HG02642 (cell line): Measurements from ENCODE around the gene DNAH7.
A peak's percentile ranks its signal among the peaks of the same experiment; 100 is the strongest.

Source experiments
- ATAC-seq: cut with Tn5 transposase; IDR thresholded peaks from one replicate; pipeline ENCODE4 v1.9.1; 2021; ENCODE audit warnings: mild to moderate bottlenecking; ENCODE audit not compliant: unreplicated experiment, poor library complexity

DNAH7 gene

DNA sequence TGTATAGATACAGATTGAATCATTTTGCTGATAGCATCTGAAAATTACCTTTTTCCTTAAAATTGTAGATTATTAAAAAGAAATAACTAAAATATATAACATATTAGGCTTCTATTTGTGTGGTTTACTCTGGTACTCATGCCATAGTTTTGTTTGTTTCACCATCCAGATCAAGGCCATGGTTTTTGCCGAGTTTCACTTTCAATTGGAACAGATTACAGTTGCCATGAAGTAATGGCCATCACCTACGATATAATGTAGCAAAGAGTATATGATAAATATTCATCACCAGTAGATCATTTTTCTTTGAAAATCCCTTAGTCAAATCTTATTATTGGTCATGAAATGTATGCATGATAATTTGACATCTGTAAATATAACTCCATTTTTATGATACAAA is 11.9 kb upstream of the DNAH7 start:
- ATAC-seq = no peak

DNA sequence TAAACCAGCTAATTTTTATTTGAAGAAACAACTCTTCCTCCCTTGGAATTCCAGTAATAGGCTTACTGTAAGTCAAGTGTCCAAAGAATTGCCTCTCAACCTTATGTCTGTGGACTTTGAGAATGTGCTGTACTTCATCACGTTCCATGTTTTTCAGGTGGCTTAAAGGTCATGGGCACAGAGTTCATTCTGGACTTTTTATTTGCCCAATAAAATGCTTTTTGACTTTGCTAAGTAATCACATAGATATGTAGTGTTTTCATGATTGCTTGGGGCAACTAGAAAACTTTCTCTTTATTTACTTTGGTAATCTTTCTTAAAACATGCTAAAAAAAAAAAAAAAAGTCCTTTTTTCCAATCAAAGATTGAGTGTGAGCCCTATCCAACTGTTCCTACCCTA is 10.4 kb upstream of the DNAH7 start:
- no peak for ATAC-seq

DNA sequence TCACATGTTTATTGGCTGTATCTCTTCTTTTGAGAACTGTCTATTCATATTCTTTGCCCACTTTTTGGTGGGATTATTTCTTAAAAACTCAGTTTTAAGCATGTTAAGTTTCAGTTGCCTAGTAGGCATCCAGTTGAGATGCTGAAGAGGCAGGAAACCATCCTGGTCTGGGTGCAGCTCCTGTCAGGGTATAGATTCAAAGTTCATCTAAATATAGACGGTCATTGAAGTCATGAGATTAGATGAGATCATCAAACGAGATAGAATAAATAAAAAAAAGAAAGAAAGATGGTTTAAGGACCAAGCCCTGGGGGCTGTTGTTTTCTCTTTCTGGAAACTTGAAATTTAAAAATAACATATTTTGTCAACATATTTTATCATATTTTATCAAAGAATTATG is 9.2 kb upstream of the DNAH7 start:
- no peak for ATAC-seq

DNA sequence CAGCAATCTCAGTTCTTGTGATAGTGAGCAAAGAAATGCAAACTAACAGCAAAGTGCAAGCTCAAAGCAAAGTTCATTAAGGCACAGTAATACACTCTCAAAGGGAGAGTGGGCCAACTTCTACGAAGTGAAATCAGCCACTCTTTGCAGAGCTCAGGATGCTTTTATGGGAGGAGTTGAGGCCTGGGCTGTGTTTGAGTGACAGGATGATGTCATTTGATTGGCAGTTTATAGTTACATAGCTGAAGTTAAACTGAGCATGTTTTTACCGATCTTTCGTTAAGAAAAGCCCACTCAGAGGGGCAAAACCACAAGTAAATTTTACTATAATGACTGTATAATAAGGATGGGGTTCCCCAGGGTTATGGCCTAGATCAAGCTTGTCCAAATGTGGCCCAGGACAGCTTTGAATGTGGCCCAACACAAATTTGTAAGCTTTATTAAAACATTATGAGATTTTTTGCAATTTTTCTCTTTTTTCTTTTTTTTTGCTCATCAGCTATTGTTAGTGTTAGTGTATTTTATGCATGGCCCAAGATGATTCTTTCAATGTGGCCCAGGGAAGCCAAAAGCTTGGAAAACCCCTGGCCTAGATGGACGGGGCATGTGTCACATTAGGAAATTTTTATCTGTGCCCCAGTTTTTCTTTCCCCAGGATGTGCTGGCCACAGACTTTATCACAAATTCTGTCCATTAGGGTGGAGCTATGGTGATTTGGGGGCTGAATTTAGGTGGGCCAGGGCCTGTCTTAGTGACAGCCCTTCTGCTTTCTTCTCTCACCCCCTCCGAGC is 8.3 kb upstream of the DNAH7 start:
- no peak for ATAC-seq

DNA sequence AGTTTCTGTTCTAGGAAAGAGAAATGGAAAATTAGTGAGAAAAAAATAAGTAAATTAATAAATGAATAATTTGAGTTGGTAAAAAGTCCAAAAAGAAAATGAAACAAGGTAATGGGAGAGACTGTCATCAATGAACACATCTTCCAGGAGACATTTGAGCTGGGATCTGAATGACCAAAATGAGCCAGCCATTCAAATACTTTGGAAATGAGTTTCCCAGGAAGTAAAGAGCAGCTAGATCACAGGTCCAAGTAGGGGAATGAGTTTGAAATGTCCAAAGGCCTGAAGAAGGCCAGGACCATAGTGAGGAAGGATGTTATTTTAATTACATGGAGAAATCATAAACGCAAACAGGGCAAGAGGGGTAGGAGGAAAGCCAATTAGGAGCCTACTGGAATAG is 6.6 kb upstream of the DNAH7 start:
- no peak for ATAC-seq

DNA sequence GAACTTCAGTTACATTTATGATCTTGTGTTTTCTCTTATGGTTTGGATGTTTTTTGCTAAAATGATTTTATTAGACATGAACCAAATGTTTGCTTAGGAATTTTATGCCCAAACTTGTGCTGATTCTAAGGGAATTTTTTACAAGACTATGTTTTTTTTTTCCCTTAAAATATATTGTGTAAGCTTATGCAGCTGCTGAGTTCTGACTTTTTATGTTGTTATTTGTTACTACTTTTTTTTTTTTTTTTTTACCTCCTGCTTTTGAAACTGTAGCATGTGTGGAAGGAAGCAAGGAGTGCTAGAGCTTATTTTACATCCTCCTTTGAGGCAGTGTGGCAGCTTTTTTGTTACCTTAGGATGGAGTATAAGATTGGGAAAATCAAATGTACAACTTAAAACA is 6.0 kb upstream of the DNAH7 start:
- ATAC-seq = no peak

DNA sequence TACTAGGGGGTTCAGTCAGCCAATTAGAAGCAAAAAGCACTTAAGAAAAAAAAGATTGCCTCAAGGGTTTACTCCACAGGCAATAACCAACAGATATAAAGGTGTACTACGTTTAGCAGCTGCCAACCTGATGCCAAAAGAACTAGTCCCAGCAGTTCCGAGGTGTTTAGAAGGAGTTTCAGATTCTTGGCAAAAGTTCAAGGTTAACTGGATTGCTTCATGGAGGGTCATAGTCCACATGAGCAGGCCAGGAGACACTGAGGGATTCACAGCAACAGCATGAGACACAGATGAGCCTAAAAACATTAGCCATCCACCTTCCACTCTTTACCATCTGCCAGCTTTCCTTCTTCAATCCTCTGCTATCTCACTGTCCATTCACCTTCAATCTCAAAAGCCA is 4.9 kb upstream of the DNAH7 start:
- ATAC-seq = no peak

DNA sequence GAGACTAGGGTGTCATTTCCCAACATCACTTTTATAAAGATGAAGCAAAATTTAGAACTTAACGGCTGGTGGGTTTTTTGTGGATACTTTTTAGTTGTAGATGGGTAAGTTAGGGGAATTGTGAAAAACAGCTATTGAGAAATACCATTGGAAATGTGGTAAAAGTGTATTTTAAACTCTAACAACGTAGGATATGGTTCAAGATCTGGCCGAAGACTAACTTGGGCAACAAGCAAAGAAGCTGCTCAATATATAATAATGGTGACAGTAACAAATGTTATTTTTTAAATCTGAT is 1.6 kb downstream of the DNAH7 start:
- ATAC-seq = no peak

DNA sequence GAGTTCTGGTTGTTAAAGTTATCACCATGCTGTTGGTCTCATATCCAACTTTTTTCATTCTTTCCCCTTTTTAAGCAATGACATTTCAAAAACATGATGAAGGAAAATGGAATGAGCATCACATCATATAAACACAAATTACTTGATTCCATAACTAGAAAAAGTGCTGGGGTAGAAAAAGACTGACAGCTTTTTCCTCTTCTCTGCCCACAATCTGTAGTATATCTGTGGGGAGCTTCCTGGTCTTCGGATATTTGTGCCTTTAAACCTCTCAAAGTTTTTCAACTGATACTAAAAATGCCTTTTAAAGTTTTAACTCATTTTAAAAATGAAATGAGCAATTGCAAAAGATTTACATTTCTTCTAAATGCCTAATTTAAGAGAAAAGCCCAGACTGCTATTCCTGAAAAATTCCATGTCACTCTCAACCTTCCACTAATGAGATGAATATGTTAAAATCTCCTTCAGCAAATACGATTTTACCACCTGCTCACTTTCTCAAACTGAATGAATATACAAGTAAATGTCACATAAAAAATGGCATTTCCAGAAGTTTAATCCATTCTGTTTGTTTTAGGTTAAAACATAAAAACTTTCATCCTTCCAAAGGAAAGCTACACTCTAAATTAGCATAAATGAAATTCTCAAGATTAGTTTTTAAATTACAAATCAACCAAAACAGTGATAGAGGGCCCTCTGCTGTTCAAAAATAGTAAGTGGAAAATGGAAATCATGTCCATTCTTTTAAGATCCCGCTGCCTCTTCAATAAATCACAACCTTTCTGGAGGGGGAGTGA is 2.1 kb downstream of the DNAH7 start:
- ATAC-seq = no peak

DNA sequence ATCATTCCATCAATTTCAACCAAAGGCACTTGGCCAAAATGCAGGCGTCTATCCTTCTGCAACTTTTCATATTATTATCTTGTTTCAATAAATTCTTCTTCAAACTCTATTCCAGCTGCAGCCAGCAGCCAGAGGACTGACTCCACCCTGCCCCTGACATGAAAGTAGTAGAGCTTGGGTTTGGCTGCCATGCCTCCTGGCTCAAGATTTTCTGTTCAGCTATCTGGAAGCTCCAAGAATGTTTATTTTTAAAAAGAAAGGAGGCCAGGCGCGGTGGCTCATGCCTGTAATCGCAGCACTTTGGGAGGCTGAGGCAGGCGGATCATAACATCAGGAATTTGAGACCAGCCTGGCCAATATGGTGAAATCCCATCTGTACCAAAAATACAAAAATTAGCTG is 4.9 kb downstream of the DNAH7 start:
- ATAC-seq = no peak

DNA sequence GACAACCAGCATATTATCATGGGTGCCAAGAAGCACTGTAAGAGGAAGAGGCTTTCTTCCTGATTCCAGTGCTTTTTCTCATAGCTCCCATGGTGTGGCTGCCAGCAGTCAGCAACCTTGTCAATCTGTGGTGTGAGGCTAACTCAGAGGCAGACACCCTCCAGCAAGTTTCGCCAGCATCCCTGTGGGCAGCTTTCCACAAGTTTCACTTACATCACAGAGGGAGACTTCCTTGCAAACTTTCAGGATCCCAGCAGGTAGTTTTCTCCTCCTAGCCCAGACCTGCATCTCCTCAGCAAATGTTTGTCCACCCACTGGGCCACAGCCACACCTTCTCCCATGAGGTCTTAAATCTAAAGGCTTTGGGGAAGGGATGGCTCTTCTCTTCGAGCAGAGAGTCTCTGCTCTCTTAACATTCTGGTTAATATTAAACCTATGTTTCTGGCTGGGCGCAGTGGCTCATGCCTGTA is 9.1 kb downstream of the DNAH7 start:
- ATAC-seq = no peak

DNA sequence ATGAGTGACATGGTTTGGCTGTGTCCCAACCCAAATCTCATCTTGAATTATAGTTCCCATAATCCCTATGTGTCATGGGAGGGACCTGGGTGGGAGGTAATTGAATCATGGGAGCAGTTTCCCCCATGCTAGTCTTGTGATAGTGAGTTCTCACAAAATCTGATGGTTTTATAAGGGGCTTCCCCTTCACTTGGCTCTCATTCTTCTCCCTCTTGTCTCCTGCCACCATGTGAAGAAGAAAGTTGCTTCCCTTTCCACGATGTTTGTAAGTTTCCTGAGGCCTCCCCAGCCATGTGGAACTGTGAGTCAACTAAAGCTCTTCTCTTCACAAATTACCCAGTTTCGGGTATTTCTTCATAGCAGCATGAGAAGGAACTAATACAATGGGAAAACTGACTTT is 14.0 kb downstream of the DNAH7 start:
- ATAC-seq = no peak

DNA sequence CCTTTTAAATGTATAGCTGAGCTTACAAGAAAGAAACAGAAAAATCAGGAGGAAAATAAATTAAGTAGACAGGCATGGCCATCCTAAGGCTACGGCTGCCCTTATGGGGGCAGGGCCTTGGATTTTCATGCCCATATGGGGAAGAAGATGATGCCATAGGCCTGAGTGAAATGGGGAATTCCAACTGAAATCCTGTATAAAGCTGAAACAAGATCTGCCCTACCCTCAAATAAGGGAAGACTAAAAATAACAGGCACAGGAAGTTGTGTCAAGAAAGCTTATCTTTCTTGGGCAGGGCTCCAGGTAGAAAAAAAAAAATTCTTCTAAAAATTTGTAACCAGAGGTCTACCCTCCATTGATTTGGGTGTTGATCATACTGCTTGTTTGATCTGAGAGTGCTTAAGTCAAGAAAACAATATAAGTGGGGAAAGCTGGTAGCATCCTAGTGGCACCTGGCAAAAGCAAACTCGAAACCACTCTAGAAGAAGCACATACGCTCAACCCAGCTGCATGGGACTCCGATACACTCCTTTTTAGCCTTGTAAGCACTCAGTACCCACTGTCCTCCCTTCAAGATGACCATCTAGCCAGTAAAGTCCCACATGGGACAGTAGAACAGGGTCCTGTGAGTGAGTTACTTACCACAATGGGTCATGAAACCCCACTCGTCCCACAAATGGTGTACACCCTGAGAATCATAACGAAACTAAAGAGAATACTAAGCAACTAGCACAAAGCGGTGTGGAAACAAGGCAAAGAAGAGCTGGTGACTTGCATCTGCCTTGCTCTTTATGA is 22.3 kb downstream of the DNAH7 start:
- ATAC-seq = peak; percentile 78

DNA sequence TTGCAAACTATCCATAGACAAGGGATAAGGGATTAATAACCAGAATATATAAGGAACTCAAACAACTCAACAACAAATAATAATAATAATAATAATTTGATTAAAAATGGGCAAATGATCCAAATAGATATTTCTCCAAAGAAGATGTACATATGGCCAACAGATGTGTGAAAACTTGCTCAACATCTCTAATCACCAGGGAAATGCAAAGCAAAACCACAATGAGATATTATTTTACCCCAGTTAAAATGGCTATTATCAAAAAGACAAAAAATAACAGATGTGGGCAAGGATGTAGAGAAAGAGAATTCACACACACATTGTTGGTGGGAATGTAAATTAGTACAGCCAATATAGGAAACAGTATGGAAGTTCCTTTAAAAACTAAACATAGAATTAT is 26.9 kb downstream of the DNAH7 start:
- no peak for ATAC-seq

DNA sequence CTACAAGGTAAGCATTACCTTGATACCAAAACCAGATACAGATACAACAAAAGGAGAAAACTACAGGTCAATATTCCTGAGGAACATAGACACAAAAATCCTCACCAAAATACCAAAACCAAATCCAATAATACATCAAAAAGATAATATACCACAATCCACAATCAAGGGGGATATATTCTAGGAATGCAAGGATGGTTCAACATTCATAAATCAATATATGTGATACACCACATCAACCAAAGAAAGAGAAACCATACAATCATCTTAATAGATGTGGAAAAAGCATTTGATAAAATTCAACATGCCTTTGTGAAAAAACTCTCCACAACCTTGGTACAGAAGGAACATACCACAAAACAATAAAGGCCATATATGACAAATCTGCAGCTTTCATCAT is 28.4 kb downstream of the DNAH7 start:
- ATAC-seq = no peak

DNA sequence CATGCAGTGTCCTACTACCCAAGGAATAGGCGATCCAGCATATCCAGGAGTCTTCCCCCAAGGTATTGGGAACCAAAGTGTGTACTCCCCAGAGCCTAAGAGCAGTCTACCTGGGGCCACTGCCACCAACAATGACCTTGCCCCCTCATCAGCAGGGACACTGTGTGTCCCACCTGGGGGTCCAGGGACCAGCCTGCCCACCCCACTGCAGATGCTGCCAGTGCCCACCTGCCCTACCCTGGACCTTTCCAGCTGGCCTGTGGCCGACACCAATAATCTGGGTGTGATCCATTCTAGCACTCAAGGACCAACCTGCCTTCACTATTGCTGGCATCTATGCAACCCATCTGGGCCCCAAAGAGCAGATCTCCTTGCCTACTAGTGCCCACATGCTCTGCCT is 32.2 kb downstream of the DNAH7 start:
- no peak for ATAC-seq

DNA sequence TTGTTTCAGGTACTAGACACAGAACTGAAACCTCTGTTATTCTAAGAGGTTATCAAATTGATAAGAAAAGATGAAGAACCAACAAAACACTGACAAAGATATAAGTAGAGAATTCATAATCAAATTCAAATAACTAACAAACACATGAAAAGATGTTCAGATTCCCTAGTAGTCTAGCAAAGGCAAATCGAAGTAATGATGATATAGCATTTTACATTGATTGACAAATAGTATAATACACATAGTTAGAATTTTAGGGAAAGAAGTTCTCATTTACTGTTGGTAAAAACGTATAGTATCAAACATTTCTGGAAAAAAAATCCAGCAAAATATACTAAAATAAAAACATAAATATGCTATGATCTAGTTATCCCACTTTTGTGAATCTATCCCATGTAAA is 50.6 kb downstream of the DNAH7 start:
- no peak for ATAC-seq

DNA sequence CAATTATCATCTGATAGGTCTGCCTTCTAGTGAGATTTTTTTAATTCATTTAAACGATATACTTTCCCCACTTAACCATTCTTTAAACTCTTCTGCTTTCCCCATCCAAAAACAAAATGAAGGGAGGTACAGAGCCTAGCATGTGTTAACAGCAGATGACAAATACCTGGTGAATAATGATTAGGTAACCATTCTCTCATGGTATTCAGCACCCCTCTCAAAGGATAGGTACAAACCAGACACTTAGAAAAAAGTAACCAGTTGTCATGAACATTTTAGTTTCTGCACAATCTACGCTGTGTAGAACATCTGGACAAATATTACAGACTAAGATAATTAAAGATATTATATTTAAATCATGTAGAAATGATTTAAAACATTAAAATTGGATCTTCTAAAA is 56.3 kb downstream of the DNAH7 start:
- no peak for ATAC-seq

DNA sequence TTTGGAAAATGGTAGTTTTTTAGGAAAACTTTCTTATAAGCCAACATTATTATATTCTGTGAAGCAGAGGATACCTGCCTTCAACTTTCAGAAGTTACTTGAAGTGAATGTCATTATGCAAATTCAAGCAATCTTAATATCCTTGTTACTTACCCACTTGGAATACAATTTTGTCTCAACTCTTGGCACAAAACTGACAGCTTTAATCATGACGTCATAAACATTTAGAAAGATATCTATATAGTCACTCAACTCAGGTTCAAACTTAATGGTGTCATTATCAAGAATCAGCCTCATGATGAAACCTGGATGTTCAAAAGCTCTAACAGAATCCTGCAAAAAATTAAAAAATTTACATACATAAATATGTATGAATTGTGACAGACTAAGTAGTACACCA is 68.1 kb downstream of the DNAH7 start:
- ATAC-seq = no peak

DNA sequence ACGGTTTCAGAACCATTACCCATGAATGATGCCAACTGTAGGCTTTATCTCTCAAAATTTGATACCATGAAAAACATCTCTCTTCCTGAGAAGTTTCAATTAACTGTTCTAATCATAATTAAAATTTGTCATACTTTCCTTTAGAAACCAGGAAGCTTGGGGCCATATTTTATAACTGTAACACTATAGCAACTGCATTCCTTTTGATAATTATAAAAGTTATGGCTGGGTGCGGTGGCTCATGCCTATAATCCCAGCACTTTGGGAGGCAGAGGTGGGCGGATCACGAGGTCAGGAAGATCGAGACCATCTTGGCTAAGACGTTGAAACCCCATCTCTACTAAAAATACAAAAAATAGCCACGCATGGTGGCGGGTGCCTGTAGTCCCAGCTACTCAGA is 70.6 kb downstream of the DNAH7 start:
- ATAC-seq = no peak

DNA sequence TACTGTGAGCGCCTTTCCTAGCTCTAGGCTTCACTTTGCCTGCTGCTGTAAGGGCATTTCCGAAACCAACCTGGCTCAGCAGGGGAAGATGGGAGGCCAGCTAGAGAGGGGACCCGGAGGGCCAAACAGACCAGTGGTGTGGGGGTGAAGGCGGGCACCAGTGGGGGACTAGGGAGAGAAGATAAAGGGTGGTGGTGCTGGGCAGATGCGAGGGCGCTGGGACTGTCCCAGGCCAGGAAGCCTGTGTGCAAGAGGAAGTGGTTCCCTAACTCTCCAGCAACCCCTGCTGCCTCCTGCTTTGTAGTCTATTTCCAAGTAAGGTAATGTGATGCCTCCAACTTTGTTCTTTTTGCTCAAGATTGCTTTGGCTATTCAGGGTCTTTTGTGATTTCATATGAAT is 73.1 kb downstream of the DNAH7 start:
- ATAC-seq = no peak
